ENCODE measurements around the gene ITPRID1.

Gene ITPRID1

DNA sequence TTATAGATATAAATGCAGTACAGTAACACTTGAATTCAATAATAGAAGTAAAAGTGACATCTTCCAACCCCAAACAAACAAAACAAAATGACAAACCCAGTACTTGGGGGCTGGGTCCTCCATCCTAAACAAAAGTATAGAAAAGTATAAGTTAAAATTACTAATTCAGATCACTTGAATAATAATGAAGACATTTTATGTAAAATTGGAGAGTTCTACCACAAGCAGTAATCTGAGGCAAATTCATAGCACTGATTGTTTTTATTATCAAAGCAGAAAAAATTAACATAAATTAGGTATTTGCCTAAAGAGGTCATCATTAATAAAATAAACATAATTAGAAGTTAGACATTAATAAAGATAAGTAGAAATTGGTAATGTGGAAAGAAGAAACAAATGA is 81.5 kb downstream of the ITPRID1 start:
- no peak overlapping the region for H3K4me3 ChIP-seq (ENCODE audit: low read length)
- TF ChIP-seq, protein P1, sequence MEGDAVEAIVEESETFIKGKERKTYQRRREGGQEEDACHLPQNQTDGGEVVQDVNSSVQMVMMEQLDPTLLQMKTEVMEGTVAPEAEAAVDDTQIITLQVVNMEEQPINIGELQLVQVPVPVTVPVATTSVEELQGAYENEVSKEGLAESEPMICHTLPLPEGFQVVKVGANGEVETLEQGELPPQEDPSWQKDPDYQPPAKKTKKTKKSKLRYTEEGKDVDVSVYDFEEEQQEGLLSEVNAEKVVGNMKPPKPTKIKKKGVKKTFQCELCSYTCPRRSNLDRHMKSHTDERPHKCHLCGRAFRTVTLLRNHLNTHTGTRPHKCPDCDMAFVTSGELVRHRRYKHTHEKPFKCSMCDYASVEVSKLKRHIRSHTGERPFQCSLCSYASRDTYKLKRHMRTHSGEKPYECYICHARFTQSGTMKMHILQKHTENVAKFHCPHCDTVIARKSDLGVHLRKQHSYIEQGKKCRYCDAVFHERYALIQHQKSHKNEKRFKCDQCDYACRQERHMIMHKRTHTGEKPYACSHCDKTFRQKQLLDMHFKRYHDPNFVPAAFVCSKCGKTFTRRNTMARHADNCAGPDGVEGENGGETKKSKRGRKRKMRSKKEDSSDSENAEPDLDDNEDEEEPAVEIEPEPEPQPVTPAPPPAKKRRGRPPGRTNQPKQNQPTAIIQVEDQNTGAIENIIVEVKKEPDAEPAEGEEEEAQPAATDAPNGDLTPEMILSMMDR (IDR thresholded peaks at IDR 0.05; ENCODE audit: insufficient read depth, low read depth, low read length, missing control alignments) = no peak
- no peak for DNase-seq (ENCODE audit: low read depth)

DNA sequence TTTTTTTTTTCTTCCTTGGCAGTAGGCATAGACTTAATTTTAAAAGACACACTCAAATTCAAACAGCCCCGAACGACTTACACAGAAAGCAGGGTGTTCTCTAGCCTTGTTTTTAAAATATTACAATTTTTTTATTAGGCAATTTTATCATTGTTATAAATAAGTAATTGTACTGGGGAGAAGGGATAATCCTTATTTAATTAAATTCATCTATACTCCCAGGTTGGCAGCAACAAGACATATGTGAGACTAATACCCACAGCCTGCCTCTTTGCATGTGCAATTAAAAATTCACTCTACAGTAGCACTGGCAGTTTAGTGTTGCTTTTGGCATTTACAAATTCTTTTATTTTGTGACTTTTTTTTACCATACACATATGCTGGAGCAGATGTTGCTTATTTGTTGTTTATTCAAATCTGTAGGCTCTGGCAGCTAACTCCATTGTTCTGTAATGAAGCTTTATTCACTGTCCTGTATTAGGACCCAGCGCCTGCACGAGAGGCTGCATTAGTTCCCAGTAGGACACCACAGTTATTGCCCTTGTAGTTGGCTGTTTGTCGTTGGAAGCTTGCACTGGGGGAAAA is 88.2 kb downstream of the ITPRID1 start:
- TF ChIP-seq, protein P1 (IDR thresholded peaks at IDR 0.05; ENCODE audit: insufficient read depth, low read depth, low read length, missing control alignments) = no peak
- H3K4me3 ChIP-seq (ENCODE audit: low read length) = no peak overlapping the region
- no peak for DNase-seq (ENCODE audit: low read depth)

DNA sequence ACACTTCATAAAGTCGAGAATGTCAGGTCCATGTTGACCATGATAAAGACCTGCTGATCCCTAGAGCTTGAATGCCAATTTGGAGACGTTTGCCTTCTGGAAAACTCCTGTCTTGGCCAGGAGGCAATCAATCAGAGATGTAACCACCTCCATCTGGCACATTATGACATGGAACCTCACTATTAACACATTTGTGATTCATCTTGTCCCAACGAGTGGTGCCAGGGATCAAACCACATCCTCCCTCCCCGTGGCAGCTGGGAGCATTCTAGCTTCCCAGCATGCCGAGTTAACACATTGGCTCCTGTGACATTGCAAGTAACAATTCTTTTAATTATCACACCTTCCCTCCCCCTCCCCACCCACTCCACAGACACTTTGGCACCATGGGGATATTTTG is 89.2 kb downstream of the ITPRID1 start:
- peak; percentile 33 for DNase-seq (ENCODE audit: low read depth)
- no peak overlapping the region for H3K4me3 ChIP-seq (ENCODE audit: low read length)
- TF ChIP-seq, protein P1 (IDR thresholded peaks at IDR 0.05; ENCODE audit: insufficient read depth, low read depth, low read length, missing control alignments) = no peak

DNA sequence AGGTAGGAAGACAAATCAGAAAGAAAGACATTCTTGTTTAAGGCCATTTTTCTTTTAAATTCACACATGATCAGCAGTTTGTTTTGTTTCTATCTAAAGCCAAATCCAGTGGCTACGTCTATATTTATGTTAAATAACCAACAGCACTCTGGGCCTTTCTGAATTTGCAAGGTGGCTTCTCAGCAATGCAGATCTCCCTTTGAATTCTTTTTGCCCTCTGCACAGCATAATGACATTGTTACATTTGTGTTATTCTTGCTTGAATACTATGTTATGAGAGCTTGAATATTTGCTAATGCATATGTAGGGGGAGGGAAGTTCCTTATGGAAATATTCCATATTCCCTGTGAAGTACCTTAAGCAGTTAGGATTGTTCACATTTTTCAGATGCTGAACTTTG is 99.7 kb downstream of the ITPRID1 start:
- DNase-seq (ENCODE audit: low read depth) = no peak
- TF ChIP-seq, protein P1 (IDR thresholded peaks at IDR 0.05; ENCODE audit: insufficient read depth, low read depth, low read length, missing control alignments) = no peak

DNA sequence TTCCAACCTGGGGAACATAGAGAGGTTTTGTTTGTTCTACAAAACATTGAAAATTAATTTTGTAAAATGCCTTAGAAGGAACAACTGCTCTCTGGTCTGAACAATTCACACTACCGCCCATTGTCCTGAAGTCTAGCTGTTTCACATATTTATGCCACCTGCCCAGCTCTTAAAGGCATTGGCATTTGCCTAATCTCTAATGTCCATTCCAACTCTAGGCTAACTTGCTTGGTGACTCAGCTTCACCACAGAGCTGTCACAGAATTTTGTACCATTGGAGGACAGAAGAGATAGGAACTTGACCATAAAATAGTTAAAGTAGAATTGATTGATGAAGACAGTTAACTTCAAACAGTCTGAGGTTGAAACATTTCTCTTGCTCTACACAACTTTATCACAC is 119.6 kb downstream of the ITPRID1 start:
- DNase-seq (ENCODE audit: low read depth) = no peak
- TF ChIP-seq, protein P1 (IDR thresholded peaks at IDR 0.05; ENCODE audit: insufficient read depth, low read depth, low read length, missing control alignments) = no peak
- H3K4me3 ChIP-seq (ENCODE audit: low read length) = no peak overlapping the region

More for the DNA sequence above, 99.7 kb downstream of the ITPRID1 start:
- no peak overlapping the region for H3K4me3 ChIP-seq (ENCODE audit: low read length)

DNA sequence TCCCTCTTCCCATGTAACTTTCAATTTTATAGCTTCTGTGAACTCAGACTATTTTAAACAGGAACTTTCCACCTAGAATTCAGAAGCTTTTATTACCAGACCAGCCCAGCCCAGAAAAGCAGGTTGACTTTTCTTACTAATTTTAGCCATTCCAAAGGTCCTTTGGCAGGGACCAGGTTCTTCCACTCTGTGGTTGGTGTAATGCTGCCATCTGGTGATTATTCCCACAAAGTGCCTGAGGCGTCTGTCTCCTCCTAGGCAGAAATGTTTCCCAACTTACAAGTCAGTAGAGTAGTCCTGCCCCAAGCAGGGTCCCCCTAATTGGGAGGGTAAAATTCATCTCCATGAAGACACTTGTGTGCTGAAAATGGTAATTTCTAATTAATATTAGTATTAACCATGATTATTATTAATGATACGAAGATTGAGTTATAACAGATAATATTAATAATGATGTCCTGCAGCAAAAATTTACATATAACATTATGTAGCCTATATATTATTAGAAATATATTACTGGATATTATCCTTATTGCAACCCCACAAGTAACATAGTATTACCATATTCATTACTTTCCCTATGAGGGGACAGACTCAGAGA is 120.1 kb downstream of the ITPRID1 start:
- TF ChIP-seq, protein P1 (IDR thresholded peaks at IDR 0.05; ENCODE audit: insufficient read depth, low read depth, low read length, missing control alignments) = peak; percentile 85
- DNase-seq (ENCODE audit: low read depth) = peak; percentile 80
- H3K4me3 ChIP-seq (ENCODE audit: low read length) = no peak overlapping the region

DNA sequence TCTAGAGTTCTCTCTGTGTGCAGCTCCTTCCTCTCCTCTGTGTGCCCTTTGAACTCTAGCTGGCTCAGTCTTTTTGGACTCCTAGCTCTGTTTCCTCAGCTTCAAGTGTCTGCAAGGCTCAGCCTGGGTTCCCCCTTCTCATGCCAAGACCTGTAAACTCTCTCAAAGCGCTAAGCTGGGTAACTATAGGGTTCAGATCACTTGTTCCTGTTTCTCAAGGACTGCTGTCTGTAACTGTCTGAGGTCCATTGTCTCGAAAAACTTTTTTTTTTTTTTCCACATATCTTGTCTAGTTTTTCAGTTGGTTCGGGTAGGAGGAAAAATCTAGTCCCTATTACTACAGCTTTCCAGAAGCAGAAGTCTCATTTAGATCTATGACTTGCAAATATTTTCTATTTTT is 126.5 kb downstream of the ITPRID1 start:
- no peak overlapping the region for H3K4me3 ChIP-seq (ENCODE audit: low read length)
- DNase-seq (ENCODE audit: low read depth) = no peak
- TF ChIP-seq, protein P1 (IDR thresholded peaks at IDR 0.05; ENCODE audit: insufficient read depth, low read depth, low read length, missing control alignments) = no peak
